ENCODE results near the gene DENND1A. TPM values are rescaled to one million over a fixed set of nuclear protein-coding genes. Genes with fewer than 3 reads are reported as not detected.

DENND1A gene
- total RNA-seq, 1 experiment from 2014 or later: 23.5 TPM

DNA sequence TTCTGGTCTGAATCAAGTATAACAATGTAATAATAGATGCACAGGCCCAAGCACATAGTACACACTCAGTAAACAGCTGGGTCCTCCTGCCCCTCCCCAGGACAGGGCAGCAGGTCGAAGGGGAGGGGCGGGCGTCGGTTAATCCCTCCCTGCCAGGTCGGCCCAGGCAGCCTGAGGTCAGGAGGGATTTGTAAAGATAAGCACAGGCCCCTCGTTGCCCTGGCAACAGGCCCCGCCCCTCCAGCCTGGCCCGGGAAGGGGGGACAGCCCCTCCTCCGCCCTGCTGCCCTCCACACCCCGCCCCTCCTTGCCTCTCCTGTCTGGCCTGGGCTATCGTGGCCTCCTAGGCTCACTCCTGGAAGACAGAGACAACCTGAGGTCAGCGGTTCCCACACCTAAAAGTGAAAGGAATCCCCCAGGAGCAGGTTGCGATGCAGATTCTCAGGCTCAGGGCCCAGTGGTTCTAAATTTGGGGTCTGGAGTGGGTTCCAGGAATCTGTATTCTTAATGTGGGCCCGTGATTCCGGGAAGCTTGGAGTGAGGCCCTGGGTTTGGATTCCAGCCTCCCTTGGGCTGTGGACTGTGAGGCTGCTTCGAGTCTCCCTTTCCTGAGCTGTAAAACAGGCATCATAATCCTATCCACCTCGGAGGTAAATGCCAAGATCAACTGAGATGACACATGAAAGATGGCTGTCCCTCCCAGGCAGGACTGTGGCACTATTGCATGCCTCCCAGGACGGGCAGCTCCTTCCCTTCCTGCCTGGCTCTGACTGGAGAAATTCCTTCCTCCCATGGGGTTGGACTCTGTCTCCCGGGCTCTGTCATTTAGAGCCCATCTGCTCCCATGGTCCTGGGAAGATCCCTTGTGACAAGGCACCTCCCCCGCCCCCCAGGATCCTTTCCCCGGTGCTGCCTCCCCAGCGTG, 569.5 kb downstream of the DENND1A start:
- TF ChIP-seq CBFB (CRISPR knock-in tag; IDR thresholded peaks at IDR 0.05; ENCODE audit: low read depth): no peak
- TF ChIP-seq MXD4 (CRISPR knock-in tag; IDR thresholded peaks at IDR 0.05; ENCODE audit: borderline replicate concordance): no peak
- TF ChIP-seq OVOL2 (CRISPR knock-in tag; IDR thresholded peaks at IDR 0.05; ENCODE audit: borderline replicate concordance): no peak
- no peak for TF ChIP-seq FOXK1 (CRISPR knock-in tag; IDR thresholded peaks at IDR 0.05)
- 0 out of 2 replicates have a peak, but pooled peaks have one; percentile 49 for TF ChIP-seq GTF2I (CRISPR knock-in tag; conservative IDR thresholded peaks at IDR 0.05)
- TF ChIP-seq, protein P1, sequence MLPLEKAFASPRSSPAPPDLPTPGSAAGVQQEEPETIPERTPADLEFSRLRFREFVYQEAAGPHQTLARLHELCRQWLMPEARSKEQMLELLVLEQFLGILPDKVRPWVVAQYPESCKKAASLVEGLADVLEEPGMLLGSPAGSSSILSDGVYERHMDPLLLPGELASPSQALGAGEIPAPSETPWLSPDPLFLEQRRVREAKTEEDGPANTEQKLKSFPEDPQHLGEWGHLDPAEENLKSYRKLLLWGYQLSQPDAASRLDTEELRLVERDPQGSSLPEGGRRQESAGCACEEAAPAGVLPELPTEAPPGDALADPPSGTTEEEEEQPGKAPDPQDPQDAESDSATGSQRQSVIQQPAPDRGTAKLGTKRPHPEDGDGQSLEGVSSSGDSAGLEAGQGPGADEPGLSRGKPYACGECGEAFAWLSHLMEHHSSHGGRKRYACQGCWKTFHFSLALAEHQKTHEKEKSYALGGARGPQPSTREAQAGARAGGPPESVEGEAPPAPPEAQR (CRISPR knock-in tag; IDR thresholded peaks at IDR 0.05): no peak
- TF ChIP-seq TCF7 (CRISPR knock-in tag; IDR thresholded peaks at IDR 0.05; ENCODE audit: low read depth): no peak
- TF ChIP-seq USF2 (CRISPR knock-in tag; IDR thresholded peaks at IDR 0.05): no peak
- TF ChIP-seq CREB1 (CRISPR knock-in tag; IDR thresholded peaks at IDR 0.05): no peak
- no peak for TF ChIP-seq NFATC4 (CRISPR knock-in tag; IDR thresholded peaks at IDR 0.05)
- TF ChIP-seq ZMAT4 (CRISPR knock-in tag; IDR thresholded peaks at IDR 0.05): no peak
- TF ChIP-seq SMAD3 (CRISPR knock-in tag; IDR thresholded peaks at IDR 0.05; ENCODE audit: borderline replicate concordance): no peak
- no peak for TF ChIP-seq NR2C2 (CRISPR knock-in tag; IDR thresholded peaks at IDR 0.05)
- TF ChIP-seq FOXP1 (CRISPR knock-in tag; IDR thresholded peaks at IDR 0.05; ENCODE audit: borderline replicate concordance): no peak
- TF ChIP-seq, protein P2, sequence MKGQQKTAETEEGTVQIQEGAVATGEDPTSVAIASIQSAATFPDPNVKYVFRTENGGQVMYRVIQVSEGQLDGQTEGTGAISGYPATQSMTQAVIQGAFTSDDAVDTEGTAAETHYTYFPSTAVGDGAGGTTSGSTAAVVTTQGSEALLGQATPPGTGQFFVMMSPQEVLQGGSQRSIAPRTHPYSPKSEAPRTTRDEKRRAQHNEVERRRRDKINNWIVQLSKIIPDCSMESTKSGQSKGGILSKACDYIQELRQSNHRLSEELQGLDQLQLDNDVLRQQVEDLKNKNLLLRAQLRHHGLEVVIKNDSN (CRISPR knock-in tag; IDR thresholded peaks at IDR 0.05): no peak
- no peak for TF ChIP-seq ATF1 (CRISPR knock-in tag; IDR thresholded peaks at IDR 0.05)
- TF ChIP-seq CTCF (IDR thresholded peaks at IDR 0.05): no peak
- TF ChIP-seq ZNF121 (CRISPR knock-in tag; IDR thresholded peaks at IDR 0.05): peak; percentile 78
- TF ChIP-seq NFYB (CRISPR knock-in tag; conservative IDR thresholded peaks at IDR 0.05; ENCODE audit: low read depth): no peak
- TF ChIP-seq, protein P3, sequence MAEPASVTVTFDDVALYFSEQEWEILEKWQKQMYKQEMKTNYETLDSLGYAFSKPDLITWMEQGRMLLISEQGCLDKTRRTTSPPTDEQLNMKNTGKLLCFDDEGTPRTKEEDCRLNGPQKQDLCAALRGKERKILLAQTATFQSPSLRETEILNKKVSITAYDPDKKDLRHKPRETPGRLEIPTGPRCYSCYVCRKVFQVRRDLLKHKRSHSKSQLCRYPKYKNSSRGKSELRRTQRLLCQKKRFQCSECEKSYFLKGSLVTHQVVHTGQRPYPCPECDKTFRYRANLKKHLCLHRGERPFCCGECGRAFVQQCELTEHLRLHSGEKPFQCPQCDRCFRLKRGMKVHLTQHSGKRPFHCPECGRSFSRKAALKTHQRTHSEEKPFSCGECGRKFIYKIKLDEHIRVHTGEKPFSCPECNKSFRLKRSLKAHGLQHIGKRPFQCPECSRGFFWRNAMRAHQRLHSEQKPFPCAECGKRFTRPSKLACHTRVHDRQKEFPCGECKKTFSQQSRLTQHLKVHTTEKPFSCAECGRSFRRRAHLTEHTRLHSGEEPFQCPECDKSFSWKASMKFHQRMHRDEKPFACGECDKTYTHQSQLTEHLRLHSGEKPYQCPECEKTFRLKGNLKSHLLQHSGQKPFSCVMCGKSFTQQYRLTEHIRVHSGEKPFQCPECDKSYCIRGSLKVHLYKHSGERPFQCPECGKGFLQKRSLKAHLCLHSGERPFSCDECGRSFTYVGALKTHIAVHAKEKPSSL (CRISPR knock-in tag; conservative IDR thresholded peaks at IDR 0.05): no peak
- TF ChIP-seq AR (CRISPR knock-in tag; IDR thresholded peaks at IDR 0.05): no peak
- TF ChIP-seq SP1 (CRISPR knock-in tag; conservative IDR thresholded peaks at IDR 0.05): peak; percentile 76
- H3K9me3 Mint-ChIP-seq: no peaks in the 10 kb centered on the region
- peaks cover 10% of the 10 kb centered on the region for H3K27me3 Mint-ChIP-seq (ENCODE audit: low read depth)
- peak; percentile 98 for DNase-seq (ENCODE audit: low spot score)
- H3K4me3 Mint-ChIP-seq: 0 out of 2 replicates have a peak overlapping the region, but pooled peaks have one; percentile 24
- peak; percentile 78 for ATAC-seq
- ChIA-PET POLR2A (no interaction called here), CTCF (interaction anchor here (0.8 to 3.7 kb wide), 6 partner anchors 8 to 680 kb away, joined by 3 to 23 read pairs (median 7); no protein-coding TSS in a partner anchor)
- H3K4me1 Mint-ChIP-seq: peaks cover 58% of the 10 kb centered on the region
- H3K36me3 Mint-ChIP-seq: no peaks in the 10 kb centered on the region
- H3K27ac Mint-ChIP-seq: peak overlapping the region; percentile 3; the same call in 1 of the 2 replicates
